Globus pallidus (tissue), 1 donor: Measurements from ENCODE around the gene SPN.
"Not testable (repeated sequence)": the region's sequence is repeated elsewhere in the genome, so short reads cannot be mapped to it uniquely, and the experiment has no call there.

Source experiments
- DNase-seq: peaks from one replicate; pipeline ENCODE4 v3.0.0-alpha.2; 2015; ENCODE audit warnings: low spot score

Gene SPN

GRCh38 chr16:29676989-29677785 is 14.1 kb downstream of the SPN start:
- no peak for DNase-seq

- DNase-seq: peak; percentile 45
Observed at GRCh38 chr16:29678691-29679267, 15.7 kb downstream of the SPN start, which contains the start of gene QPRT. Gene QPRT, plus strand, starts transcription at chr16:29679180. Its CDS starts 18 bp downstream, at chr16:29679198.

GRCh38 chr16:29680180-29680598 is 17.1 kb downstream of the SPN start:
- no peak for DNase-seq

- DNase-seq: no peak
Observed at GRCh38 chr16:29683543-29684090, 20.6 kb downstream of the SPN start.

GRCh38 chr16:29684679-29685078 is 21.6 kb downstream of the SPN start:
- no peak for DNase-seq

GRCh38 chr16:29686740-29687332 is 23.8 kb downstream of the SPN start:
- no peak for DNase-seq

GRCh38 chr16:29687755-29688154 is 24.7 kb downstream of the SPN start:
- no peak for DNase-seq

- no peak for DNase-seq
Observed at GRCh38 chr16:29688172-29688571, 25.1 kb downstream of the SPN start.

GRCh38 chr16:29689490-29690351 is 26.7 kb downstream of the SPN start:
- DNase-seq: not testable (repeated sequence)

GRCh38 chr16:29692606-29693005 is 29.6 kb downstream of the SPN start:
- DNase-seq: not testable (repeated sequence)

GRCh38 chr16:29694384-29695195 is 31.5 kb downstream of the SPN start:
- no peak for DNase-seq

- not testable (repeated sequence) for DNase-seq
Observed at GRCh38 chr16:29695675-29696074, 32.6 kb downstream of the SPN start.

GRCh38 chr16:29696881-29697331 is 33.9 kb downstream of the SPN start:
- DNase-seq: no peak

- no peak for DNase-seq
Observed at GRCh38 chr16:29697391-29697790, 34.3 kb downstream of the SPN start.

GRCh38 chr16:29698042-29698441 is 35.0 kb downstream of the SPN start:
- no peak for DNase-seq

- DNase-seq: no peak
Observed at GRCh38 chr16:29698484-29699323, 35.7 kb downstream of the SPN start.

- no peak for DNase-seq
Observed at GRCh38 chr16:29699324-29700219, 36.5 kb downstream of the SPN start.

- peak; percentile 60 for DNase-seq
Observed at GRCh38 chr16:29700253-29700987, 37.4 kb downstream of the SPN start.
